Fibroblast of pulmonary artery (primary cell): Measurements from ENCODE around the gene TOR4A.
"Not testable (repeated sequence)": the region's sequence is repeated elsewhere in the genome, so short reads cannot be mapped to it uniquely, and the experiment has no call there.

Experiments
- DNase-seq: peaks from one replicate; pipeline ENCODE4 v3.0.0-alpha.2; 2010; ENCODE audit warnings: low read depth
- H3K4me3 ChIP-seq: replicated peaks from 2 replicates; pipeline ENCODE4 v1.5.1; 2011; ENCODE audit warnings: low read depth, mild to moderate bottlenecking, control low read depth, low read length, moderate library complexity
- TF ChIP-seq, protein P1 (sequence below): IDR thresholded peaks from 2 replicates; pipeline ENCODE4 v1.5.1; 2011; ENCODE audit warnings: mild to moderate bottlenecking, control low read depth, low read length, inconsistent platforms; ENCODE audit errors: missing control alignments

Gene TOR4A

DNA sequence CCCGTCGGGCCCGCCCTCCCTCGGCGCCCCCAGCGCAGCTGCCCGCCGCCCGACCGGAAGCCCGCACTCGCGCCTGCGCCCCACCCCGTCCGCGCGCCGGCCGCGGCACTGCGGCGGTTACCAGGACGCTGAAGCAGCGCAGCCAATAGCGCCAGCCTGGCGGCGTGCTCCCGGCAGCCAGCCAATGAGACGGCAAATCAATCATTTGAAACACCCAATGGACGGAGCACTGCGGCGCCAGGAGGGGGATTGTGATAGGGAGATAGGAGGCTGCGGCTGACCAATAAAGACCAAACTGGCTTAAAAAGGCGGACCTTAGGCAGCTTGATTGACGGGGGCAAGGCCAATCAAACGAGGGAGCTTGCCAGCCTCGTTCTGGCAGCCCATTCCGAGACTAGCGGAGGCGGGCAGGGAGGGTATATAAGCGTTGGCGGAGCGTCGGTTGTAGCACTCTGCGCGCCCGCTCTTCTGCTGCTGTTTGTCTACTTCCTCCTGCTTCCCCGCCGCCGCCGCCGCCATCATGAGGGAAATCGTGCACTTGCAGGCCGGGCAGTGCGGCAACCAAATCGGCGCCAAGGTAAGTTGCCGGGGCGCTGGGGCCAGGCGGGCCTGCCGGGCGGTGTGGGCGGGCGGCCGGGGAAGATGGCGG, 36.6 kb upstream of the TOR4A start, which contains the start of gene TUBB4B:
TSS of gene TUBB4B (plus strand) at position 447 of the 649 bp plus-strand sequence. CDS start at position 521, 74 bp downstream.
- peak within 1 kb of the TSS; percentile 81 for H3K4me3 ChIP-seq
- TF ChIP-seq, protein P1, sequence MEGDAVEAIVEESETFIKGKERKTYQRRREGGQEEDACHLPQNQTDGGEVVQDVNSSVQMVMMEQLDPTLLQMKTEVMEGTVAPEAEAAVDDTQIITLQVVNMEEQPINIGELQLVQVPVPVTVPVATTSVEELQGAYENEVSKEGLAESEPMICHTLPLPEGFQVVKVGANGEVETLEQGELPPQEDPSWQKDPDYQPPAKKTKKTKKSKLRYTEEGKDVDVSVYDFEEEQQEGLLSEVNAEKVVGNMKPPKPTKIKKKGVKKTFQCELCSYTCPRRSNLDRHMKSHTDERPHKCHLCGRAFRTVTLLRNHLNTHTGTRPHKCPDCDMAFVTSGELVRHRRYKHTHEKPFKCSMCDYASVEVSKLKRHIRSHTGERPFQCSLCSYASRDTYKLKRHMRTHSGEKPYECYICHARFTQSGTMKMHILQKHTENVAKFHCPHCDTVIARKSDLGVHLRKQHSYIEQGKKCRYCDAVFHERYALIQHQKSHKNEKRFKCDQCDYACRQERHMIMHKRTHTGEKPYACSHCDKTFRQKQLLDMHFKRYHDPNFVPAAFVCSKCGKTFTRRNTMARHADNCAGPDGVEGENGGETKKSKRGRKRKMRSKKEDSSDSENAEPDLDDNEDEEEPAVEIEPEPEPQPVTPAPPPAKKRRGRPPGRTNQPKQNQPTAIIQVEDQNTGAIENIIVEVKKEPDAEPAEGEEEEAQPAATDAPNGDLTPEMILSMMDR: no peak
- peak; percentile 100 for DNase-seq

DNA sequence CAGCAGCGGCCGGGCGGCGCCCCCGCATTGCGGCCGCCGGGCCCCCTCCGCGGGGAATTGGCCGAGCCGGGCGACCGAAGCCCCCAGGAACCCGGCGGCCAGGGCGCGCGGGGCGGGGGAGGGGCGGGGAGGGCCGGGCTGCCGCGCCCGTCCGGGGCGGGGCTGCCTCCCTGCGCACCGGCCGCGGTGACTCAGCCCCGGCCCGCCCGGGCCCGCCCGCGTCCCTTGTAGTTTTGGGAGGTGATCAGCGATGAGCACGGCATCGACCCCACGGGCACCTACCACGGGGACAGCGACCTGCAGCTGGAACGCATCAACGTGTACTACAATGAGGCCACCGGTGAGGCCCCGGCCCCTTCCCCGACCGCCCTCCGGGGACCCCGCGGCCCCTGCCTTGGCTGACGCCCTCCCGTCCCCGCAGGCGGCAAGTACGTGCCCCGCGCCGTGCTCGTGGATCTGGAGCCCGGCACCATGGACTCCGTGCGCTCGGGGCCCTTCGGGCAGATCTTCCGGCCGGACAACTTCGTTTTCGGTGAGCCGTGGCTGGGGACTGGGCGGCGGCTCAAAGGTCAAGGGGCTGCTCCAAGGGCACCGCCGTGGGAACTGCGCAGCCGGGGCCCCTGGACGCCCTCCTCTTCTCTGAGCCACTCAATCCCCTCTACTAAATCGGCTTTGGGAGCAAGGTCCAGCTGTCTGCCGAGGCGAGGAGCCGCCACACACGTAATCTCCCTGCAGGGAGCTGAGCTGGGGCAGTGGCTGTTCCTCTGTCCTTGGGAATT, 35.8 kb upstream of the TOR4A start:
- peak; percentile 33 for DNase-seq
- TF ChIP-seq, protein P1: no peak
- peak overlapping the region; percentile 81 for H3K4me3 ChIP-seq

DNA sequence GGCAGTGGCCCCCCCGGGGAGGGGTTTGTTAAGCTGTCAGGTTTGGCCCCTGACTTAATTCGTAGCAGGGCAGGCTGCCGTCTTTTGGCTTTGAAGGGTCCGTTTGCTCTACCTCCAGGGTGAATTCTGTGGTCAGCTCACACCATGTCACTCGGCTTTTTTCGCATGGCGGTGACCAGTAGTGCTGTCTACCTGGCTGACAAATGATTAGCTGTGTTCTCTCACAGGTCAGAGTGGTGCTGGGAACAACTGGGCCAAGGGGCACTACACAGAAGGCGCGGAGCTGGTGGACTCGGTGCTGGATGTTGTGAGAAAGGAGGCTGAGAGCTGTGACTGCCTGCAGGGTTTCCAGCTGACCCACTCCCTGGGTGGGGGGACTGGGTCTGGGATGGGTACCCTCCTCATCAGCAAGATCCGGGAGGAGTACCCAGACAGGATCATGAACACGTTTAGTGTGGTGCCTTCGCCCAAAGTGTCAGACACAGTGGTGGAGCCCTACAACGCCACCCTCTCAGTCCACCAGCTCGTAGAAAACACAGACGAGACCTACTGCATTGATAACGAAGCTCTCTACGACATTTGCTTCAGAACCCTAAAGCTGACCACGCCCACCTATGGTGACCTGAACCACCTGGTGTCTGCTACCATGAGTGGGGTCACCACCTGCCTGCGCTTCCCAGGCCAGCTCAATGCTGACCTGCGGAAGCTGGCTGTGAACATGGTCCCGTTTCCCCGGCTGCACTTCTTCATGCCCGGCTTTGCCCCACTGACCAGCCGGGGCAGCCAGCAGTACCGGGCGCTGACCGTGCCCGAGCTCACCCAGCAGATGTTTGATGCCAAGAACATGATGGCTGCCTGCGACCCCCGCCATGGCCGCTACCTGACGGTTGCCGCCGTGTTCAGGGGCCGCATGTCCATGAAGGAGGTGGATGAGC, 35.0 kb upstream of the TOR4A start:
- TF ChIP-seq, protein P1: no peak
- H3K4me3 ChIP-seq: peak overlapping the region; percentile 81
- DNase-seq: no peak

DNA sequence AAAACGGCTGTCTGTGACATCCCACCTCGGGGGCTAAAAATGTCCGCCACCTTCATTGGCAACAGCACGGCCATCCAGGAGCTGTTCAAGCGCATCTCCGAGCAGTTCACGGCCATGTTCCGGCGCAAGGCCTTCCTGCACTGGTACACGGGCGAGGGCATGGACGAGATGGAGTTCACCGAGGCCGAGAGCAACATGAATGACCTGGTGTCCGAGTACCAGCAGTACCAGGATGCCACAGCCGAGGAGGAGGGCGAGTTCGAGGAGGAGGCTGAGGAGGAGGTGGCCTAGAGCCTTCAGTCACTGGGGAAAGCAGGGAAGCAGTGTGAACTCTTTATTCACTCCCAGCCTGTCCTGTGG, 34.3 kb upstream of the TOR4A start:
- not testable (repeated sequence) for DNase-seq
- H3K4me3 ChIP-seq: peak overlapping the region; percentile 81

DNA sequence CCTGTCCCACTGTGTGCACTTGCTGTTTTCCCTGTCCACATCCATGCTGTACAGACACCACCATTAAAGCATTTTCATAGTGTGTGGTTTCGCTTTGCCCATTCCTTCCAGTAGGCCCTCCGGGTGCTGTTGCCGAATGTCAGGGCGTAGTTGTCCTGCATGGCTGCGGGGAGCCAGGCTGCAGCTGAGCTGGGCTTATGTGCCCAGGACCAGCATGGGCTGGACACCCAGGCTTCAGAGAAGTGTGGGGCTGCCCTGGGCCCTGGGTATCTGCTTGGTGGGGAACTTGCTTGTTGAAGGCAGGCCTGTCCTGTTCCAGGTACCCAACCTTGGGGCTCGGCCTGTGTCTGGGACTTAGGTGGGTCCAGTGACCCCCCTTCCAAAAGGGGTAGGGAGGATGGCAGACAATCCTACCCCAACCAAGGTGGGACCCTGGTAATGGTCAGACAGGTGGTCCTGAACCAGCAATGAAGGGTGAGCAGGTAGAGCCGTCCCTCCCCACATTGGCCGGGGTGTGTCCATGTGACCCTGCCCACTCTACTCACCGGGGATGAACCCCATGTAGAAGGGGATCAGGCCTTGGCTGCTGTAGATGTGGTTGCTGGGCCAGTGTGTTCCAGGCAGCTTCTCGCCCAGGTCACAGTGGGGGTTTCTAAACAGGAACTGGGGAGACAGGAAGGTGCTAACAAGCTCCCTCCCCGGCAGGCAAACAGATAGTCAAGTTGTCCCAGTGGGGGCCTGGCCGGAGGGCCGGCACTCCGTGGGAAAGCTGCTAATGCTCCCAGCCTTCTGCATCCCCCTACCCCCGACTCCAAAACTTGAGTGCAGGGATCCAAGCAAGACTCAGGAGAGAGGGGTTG, 33.7 kb upstream of the TOR4A start:
- TF ChIP-seq, protein P1: no peak
- no peak for DNase-seq
- H3K4me3 ChIP-seq: no peak overlapping the region

DNA sequence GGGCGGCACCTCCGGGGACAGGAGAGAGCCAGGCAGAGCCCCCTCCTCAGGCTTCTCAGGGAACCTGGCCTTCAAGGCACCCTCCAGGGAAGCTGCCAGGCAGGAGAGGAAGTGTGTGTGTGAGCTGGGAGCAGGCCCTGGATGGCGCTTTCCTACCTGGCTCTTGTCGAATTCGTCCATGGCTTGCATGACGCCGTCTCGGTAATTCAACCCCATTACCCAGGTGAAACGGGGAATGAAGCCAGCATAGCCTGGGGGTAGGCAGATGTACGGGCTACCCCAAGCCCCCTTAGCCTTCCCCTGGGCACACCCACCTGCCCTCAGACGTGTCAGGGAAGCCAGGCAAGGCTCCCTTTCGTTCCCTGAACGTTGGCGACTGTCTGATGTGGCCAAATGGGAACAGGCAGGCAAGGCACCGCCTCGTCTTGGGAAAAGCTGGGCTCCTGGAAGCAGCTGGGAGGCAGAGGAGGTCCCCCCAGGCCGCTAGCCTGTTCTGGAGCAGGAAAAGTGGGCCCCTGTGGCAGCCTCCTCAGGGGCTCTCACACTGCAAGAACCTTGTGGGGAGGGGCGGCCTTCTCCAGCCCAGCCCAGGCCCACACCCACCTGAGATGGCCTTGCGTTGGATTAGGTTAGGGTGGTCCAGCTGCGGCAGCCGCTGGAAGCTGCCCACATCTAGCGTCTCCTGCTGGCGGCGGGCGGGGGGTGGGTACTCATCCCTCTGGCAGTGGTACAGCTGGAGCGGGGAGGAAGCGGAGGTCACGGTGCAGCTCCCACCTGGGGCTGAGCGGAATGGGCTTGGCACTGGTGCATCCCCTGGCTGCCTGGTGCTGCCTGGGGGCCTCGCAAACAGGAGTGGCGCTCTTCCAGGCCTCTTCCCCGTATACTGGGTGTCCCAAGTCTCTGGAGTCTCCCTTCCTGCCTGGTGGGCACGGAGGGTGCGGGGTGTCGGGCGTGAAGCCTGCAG, 32.8 kb upstream of the TOR4A start:
- no peak overlapping the region for H3K4me3 ChIP-seq
- TF ChIP-seq, protein P1: no peak
- DNase-seq: no peak
